Measurements from ENCODE around the gene IL25.
"Not testable (repeated sequence)": the region's sequence is repeated elsewhere in the genome, so short reads cannot be mapped to it uniquely, and the experiment has no call there.

DNA sequence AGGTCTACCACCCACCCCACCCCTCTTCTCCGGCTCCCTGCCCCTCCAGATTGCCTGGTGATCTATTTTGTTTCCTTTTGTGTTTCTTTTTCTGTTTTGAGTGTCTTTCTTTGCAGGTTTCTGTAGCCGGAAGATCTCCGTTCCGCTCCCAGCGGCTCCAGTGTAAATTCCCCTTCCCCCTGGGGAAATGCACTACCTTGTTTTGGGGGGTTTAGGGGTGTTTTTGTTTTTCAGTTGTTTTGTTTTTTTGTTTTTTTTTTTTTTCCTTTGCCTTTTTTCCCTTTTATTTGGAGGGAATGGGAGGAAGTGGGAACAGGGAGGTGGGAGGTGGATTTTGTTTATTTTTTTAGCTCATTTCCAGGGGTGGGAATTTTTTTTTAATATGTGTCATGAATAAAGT is 46.9 kb upstream of the IL25 start:
- not testable (repeated sequence) for TF ChIP-seq POLR2AphosphoS5 (IDR thresholded peaks at IDR 0.05; ENCODE audit: low read depth, low read length)
- TF ChIP-seq, protein P1, sequence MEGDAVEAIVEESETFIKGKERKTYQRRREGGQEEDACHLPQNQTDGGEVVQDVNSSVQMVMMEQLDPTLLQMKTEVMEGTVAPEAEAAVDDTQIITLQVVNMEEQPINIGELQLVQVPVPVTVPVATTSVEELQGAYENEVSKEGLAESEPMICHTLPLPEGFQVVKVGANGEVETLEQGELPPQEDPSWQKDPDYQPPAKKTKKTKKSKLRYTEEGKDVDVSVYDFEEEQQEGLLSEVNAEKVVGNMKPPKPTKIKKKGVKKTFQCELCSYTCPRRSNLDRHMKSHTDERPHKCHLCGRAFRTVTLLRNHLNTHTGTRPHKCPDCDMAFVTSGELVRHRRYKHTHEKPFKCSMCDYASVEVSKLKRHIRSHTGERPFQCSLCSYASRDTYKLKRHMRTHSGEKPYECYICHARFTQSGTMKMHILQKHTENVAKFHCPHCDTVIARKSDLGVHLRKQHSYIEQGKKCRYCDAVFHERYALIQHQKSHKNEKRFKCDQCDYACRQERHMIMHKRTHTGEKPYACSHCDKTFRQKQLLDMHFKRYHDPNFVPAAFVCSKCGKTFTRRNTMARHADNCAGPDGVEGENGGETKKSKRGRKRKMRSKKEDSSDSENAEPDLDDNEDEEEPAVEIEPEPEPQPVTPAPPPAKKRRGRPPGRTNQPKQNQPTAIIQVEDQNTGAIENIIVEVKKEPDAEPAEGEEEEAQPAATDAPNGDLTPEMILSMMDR (IDR thresholded peaks at IDR 0.05), result not testable (repeated sequence)
